ENCODE data around the gene PTPRO.
A peak's percentile ranks its signal among the peaks of the same experiment; 100 is the strongest.

The PTPRO gene

DNA sequence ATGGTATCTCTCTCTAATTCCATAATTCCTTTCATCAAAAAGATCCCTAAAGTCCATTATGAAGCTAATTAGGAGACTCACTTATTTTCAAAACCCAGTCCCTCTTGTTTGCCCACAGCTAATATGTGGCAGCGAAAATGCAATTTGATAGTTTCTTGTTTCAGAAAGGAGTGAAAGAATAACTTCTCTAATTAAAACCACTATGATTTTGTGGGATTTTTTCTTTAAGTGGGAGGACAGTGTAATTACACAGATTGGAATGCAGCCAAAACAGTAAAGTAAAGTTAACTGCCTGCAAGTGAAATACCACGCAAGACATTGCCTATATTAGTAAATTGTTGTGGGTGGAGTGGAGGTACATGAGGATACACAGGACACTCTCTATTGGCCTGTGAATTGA is 50.0 kb downstream of the PTPRO start:
- no peak for DNase-seq (ENCODE audit: low read depth)
- TF ChIP-seq, protein P1, sequence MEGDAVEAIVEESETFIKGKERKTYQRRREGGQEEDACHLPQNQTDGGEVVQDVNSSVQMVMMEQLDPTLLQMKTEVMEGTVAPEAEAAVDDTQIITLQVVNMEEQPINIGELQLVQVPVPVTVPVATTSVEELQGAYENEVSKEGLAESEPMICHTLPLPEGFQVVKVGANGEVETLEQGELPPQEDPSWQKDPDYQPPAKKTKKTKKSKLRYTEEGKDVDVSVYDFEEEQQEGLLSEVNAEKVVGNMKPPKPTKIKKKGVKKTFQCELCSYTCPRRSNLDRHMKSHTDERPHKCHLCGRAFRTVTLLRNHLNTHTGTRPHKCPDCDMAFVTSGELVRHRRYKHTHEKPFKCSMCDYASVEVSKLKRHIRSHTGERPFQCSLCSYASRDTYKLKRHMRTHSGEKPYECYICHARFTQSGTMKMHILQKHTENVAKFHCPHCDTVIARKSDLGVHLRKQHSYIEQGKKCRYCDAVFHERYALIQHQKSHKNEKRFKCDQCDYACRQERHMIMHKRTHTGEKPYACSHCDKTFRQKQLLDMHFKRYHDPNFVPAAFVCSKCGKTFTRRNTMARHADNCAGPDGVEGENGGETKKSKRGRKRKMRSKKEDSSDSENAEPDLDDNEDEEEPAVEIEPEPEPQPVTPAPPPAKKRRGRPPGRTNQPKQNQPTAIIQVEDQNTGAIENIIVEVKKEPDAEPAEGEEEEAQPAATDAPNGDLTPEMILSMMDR (conservative IDR thresholded peaks at IDR 0.05; ENCODE audit: low read depth, low read length) = no peak
- no peak overlapping the region for H3K4me3 ChIP-seq (ENCODE audit: low read length)

DNA sequence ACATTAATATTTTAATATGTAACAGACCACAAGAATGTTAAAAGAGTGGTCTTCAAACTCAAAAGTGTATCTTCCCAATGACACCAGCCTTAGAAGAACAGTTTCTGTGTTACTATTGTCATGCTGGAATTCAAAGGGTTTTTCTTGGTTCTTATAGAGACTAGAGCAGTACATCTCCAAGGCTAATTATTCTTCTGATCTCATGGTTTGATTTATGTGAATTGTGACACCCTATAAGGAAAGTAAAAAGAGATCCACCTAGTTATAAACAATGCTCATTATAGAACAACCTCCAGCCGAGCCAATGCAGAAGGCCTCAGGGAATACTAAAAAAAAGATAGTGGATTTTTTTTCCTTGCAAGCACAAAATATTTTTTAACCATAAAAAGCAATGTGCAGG is 65.5 kb downstream of the PTPRO start:
- DNase-seq (ENCODE audit: low read depth) = no peak
- TF ChIP-seq, protein P1 (conservative IDR thresholded peaks at IDR 0.05; ENCODE audit: low read depth, low read length) = no peak
- no peak overlapping the region for H3K4me3 ChIP-seq (ENCODE audit: low read length)

DNA sequence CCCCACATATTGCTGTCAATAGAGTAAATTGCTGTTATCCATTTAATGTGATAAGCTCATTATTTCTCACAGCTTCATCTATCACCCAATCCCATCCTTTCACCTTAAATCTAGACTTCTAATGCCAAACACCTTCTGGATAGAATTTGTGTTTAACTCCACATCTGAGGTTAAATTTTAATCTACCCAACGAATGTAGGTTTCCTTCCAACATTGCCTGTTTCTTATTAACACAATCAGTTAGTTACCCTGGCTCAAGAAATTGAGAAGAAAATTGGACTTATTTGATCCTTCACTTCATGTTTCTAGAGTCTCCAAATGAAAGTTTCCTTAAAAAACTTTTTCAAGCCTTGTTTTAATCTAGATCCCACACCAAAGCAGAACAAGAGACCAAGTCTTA is 67.3 kb downstream of the PTPRO start:
- H3K4me3 ChIP-seq (ENCODE audit: low read length) = no peak overlapping the region
- TF ChIP-seq, protein P1 (conservative IDR thresholded peaks at IDR 0.05; ENCODE audit: low read depth, low read length) = no peak
- no peak for DNase-seq (ENCODE audit: low read depth)

DNA sequence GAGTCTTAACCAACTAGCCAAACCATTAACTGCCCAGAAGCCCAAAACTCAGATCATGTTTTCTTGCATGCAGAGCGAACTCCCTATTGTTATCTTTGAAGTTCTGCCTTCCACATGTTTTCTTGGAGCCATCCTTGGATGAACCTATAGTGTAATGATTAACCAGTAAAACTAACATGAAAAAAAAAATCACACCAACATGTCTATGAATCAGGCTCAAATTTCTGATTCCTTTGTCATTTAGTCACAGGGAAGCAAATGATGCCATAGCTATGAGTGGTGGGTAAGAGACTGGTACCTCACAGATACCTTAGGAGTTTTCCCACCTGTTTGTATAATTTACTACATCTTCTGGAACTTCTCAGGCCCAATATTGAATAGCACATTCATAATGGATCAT is 70.7 kb downstream of the PTPRO start:
- H3K4me3 ChIP-seq (ENCODE audit: low read length) = no peak overlapping the region
- TF ChIP-seq, protein P1 (conservative IDR thresholded peaks at IDR 0.05; ENCODE audit: low read depth, low read length) = no peak
- no peak for DNase-seq (ENCODE audit: low read depth)

DNA sequence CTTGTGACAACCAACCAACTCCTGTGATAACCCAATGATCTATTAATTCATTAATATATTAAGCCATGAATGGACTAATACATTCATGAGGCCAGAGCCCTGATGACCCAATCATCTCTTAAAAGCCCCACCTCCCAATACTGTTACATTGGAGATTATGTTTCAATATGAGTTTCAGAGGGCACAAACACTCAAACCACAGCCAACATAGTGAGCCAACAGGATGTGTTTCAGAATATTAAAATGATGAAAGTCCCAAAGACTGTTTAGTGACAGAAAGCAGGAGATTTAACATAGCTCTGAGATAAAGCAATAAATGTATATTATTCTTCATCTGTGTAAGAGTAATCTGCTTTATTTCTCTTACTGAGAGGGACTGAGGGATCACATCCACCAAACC is 71.7 kb downstream of the PTPRO start:
- DNase-seq (ENCODE audit: low read depth) = no peak
- TF ChIP-seq, protein P1 (conservative IDR thresholded peaks at IDR 0.05; ENCODE audit: low read depth, low read length) = no peak
- H3K4me3 ChIP-seq (ENCODE audit: low read length) = no peak overlapping the region

DNA sequence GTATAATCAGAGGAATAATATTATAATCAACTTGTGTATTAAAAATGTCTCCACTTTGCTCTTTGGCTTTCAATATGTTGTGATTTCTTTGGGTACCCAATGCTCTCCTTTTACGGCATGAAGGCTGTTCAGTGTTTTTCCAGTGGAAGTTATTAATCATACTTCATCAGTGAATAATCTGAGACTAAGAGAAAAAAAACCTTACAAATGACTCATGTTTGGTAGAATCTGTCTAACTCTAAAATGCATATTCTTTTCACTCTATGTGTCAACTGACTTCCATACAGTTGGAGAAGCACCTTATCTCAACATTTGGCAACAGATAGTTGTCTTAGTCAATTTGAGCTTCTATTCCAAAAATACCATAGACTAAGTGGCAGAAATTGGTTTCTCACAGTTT is 82.2 kb downstream of the PTPRO start:
- DNase-seq (ENCODE audit: low read depth) = peak; percentile 8
- TF ChIP-seq, protein P1 (conservative IDR thresholded peaks at IDR 0.05; ENCODE audit: low read depth, low read length) = no peak
- no peak overlapping the region for H3K4me3 ChIP-seq (ENCODE audit: low read length)

DNA sequence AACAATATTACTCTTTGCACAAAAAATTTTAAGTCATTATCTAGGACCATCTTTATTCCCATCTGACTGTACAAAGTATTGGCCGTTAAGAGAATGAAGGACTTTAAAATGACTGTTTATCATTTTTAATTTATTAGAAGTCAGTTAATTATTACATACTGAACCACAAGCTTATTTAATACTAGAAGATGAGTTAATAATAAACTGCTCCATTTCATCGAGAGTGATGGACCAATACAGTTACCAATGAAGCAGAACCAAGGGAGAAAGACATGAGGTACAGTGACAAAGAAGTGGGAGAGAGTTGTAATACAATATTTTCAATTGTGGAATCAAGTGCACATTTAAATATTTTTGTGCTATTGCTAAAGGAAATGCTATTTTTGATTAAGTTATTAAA is 83.3 kb downstream of the PTPRO start:
- DNase-seq (ENCODE audit: low read depth) = no peak
- TF ChIP-seq, protein P1 (conservative IDR thresholded peaks at IDR 0.05; ENCODE audit: low read depth, low read length) = no peak
- H3K4me3 ChIP-seq (ENCODE audit: low read length) = no peak overlapping the region

Measured in retinal pigment epithelial cell (primary cell).